HepG2 (cell line): ENCODE data around the gene TUBB. TPM values are rescaled to one million over a fixed set of nuclear protein-coding genes. Genes with fewer than 3 reads are reported as not detected.
A peak's percentile ranks its signal among the peaks of the same experiment; 100 is the strongest.

Experiments
- BRD4 ChIP-seq: sonication (generic); formaldehyde crosslinking; IDR thresholded peaks from 2 replicates; pipeline ENCODE4 v1.4.0; 2020; ENCODE audit warnings: missing genetic modification reagents
- CENPT ChIP-seq: sonication (generic); formaldehyde crosslinking; IDR thresholded peaks from 2 replicates; pipeline ENCODE4 v1.8.0; 2022; ENCODE audit warnings: low read depth, mild to moderate bottlenecking, moderate library complexity, missing genetic modification reagents
- KLF12 ChIP-seq: sonication (generic); formaldehyde crosslinking; IDR thresholded peaks from 2 replicates; pipeline ENCODE4 v1.4.0; 2020; ENCODE audit warnings: missing genetic modification reagents, borderline replicate concordance
- ZNF205 ChIP-seq: IDR thresholded peaks from 2 replicates; pipeline ENCODE4 v1.6.1; 2018; ENCODE audit warnings: missing biosample characterization, missing genetic modification reagents
- ZNF230 ChIP-seq: sonication (generic); formaldehyde crosslinking; IDR thresholded peaks from 2 replicates; pipeline ENCODE4 v1.4.0; 2020; ENCODE audit warnings: mild to moderate bottlenecking, missing genetic modification reagents
- ZNF30 ChIP-seq: sonication (generic); formaldehyde crosslinking; IDR thresholded peaks from 2 replicates; pipeline ENCODE4 v1.5.0; 2020; ENCODE audit warnings: mild to moderate bottlenecking, missing genetic modification reagents
- ZNF33B ChIP-seq: sonication (generic); formaldehyde crosslinking; IDR thresholded peaks from 2 replicates; pipeline ENCODE4 v1.5.1; 2020; ENCODE audit warnings: mild to moderate bottlenecking, missing genetic modification reagents
- ZNF501 ChIP-seq: sonication (generic); formaldehyde crosslinking; IDR thresholded peaks from 2 replicates; pipeline ENCODE4 v1.5.1; 2020; ENCODE audit warnings: mild to moderate bottlenecking, moderate library complexity, missing genetic modification reagents
- ZZZ3 ChIP-seq: sonication (generic); formaldehyde crosslinking; IDR thresholded peaks from 2 replicates; pipeline ENCODE4 v1.4.0; 2020; ENCODE audit warnings: missing genetic modification reagents, mild to moderate bottlenecking, borderline replicate concordance
- polyA plus RNA-seq, 8 experiments: library from polyadenylated mRNA; depleted of rRNA in 3 of 8; stranded (reverse) in 7 of 8; unstranded in 1 of 8; fragments of >200 nt; fragmentation: Illumina TruSeq in 4 of 8; extraction: Trizol in 4 of 8; gene quantifications; 2 replicates each; pipeline versions ENCODE4 v1.2.1 to v1.2.3, GENCODE V29; 2011 to 2016; ENCODE audit warnings: low read depth in 4 of 8, missing spikeins in 1 of 8, mixed read lengths in 1 of 8; ENCODE audit not compliant: insufficient read depth in 1 of 8
- total RNA-seq, 5 experiments: library from RNA; depleted of rRNA; stranded (reverse); fragments of >200 nt; fragmentation: Illumina TruSeq; extraction: Trizol; gene quantifications; 2 replicates each; pipeline ENCODE4 v1.2.3, GENCODE V29; 2016; ENCODE audit warnings: low read depth in 1 of 5
- TF ChIP-seq, protein P1 (sequence below): IDR thresholded peaks from 2 replicates; pipeline ENCODE4 v1.6.1; 2016; ENCODE audit warnings: mild to moderate bottlenecking
- TF ChIP-seq, protein P2 (sequence below): sonication (generic); formaldehyde crosslinking; IDR thresholded peaks from 2 replicates; pipeline ENCODE4 v1.5.1; 2020; ENCODE audit warnings: mild to moderate bottlenecking, missing genetic modification reagents, moderate library complexity
- TF ChIP-seq, protein P3 (sequence below): sonication (generic); formaldehyde crosslinking; IDR thresholded peaks from 2 replicates; pipeline ENCODE4 v1.8.1; 2023; ENCODE audit warnings: missing genetic modification reagents, inconsistent platforms, borderline replicate concordance
- TF ChIP-seq, protein P4 (sequence below): sonication (generic); formaldehyde crosslinking; IDR thresholded peaks from 2 replicates; pipeline ENCODE4 v1.4.0; 2020; ENCODE audit warnings: missing genetic modification reagents, low read depth, mild to moderate bottlenecking, borderline replicate concordance
- TF ChIP-seq, protein P5 (sequence below): fragments of 450-650 bp; IDR thresholded peaks from 2 replicates; pipeline ENCODE4 v1.6.1; 2017; ENCODE audit warnings: mild to moderate bottlenecking
- TF ChIP-seq, protein P6 (sequence below): sonication (generic); formaldehyde crosslinking; IDR thresholded peaks from 2 replicates; pipeline ENCODE4 v1.4.0; 2020; ENCODE audit warnings: missing genetic modification reagents
- TF ChIP-seq, protein P7 (sequence below): sonication (generic); formaldehyde crosslinking; IDR thresholded peaks from 2 replicates; pipeline ENCODE4 v1.4.0; 2020; ENCODE audit warnings: mild to moderate bottlenecking, missing genetic modification reagents

TUBB gene
- total and polyA plus RNA-seq, 2 of the 13 experiments (the other 11 are each of a cell fraction or from before 2014, with no cell fraction given), result 911 to 1,163 TPM

DNA sequence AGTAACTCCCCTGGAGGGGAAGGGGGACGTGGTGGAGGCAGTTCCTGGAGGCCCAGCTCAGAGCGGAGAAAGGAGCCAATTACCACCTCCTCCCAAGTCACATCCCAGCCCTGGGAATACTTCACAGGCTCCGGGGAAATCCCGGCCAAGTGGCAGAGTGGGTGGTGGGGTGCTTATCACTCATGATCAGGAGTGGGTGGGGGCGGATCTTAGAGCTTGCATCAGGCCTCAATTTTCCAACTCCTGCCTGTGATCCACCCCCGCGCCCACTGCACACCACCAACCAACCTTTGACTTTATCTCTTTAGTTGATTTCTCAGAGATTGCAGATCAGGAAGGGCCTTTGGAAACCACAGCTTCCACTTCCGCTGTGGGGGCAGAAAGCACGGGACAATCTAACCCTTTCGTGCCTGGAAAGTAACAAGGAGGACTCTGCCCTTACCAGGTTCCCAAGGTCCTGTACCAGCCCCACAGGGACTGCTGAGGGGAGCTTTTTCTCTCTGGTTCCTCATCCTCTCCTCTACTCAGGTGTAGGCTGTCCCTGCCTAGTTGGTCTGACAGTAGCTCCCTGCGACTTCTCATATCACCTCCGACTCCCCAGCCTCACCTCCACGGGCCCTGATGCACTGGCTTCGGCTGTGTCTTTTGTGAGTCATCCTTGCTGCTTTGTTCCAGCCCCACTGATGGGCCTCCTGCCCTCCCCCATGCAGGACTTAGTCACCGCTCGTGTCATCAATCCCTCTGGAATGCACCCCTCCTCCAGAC is 49.1 kb downstream of the TUBB start (continued):
- TF ChIP-seq, protein P1, sequence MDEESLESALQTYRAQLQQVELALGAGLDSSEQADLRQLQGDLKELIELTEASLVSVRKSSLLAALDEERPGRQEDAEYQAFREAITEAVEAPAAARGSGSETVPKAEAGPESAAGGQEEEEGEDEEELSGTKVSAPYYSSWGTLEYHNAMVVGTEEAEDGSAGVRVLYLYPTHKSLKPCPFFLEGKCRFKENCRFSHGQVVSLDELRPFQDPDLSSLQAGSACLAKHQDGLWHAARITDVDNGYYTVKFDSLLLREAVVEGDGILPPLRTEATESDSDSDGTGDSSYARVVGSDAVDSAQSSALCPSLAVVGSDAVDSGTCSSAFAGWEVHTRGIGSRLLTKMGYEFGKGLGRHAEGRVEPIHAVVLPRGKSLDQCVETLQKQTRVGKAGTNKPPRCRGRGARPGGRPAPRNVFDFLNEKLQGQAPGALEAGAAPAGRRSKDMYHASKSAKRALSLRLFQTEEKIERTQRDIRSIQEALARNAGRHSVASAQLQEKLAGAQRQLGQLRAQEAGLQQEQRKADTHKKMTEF, result peak; percentile 91
- TF ChIP-seq, protein P2, sequence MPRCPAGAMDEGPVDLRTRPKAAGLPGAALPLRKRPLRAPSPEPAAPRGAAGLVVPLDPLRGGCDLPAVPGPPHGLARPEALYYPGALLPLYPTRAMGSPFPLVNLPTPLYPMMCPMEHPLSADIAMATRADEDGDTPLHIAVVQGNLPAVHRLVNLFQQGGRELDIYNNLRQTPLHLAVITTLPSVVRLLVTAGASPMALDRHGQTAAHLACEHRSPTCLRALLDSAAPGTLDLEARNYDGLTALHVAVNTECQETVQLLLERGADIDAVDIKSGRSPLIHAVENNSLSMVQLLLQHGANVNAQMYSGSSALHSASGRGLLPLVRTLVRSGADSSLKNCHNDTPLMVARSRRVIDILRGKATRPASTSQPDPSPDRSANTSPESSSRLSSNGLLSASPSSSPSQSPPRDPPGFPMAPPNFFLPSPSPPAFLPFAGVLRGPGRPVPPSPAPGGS (CRISPR knock-in tag), result peak; percentile 84; the same call in 1 of the 2 replicates
- TF ChIP-seq, protein P3, sequence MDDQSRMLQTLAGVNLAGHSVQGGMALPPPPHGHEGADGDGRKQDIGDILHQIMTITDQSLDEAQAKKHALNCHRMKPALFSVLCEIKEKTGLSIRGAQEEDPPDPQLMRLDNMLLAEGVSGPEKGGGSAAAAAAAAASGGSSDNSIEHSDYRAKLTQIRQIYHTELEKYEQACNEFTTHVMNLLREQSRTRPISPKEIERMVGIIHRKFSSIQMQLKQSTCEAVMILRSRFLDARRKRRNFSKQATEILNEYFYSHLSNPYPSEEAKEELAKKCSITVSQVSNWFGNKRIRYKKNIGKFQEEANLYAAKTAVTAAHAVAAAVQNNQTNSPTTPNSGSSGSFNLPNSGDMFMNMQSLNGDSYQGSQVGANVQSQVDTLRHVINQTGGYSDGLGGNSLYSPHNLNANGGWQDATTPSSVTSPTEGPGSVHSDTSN (CRISPR knock-in tag), result no peak
- no peak for TF ChIP-seq CENPT
- TF ChIP-seq ZNF33B (CRISPR knock-in tag), result 0 out of 2 replicates have a peak, but pooled peaks have one; percentile 29
- no peak for TF ChIP-seq KLF12 (CRISPR knock-in tag)
- TF ChIP-seq, protein P4, sequence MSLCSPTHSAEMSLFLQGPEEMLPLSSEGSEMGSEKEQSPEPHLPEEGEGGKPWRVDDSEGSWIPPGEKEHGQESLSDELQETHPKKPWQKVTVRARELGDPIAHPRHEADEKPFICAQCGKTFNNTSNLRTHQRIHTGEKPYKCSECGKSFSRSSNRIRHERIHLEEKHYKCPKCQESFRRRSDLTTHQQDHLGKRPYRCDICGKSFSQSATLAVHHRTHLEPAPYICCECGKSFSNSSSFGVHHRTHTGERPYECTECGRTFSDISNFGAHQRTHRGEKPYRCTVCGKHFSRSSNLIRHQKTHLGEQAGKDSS (CRISPR knock-in tag), result peak; percentile 90; the same call in 1 of the 2 replicates
- no peak for TF ChIP-seq ZZZ3 (CRISPR knock-in tag)
- TF ChIP-seq ZNF30 (CRISPR knock-in tag), result no peak
- peak; percentile 98 for TF ChIP-seq BRD4 (CRISPR knock-in tag)
- TF ChIP-seq ZNF501 (CRISPR knock-in tag), result peak; percentile 47; the same call in 1 of the 2 replicates
- TF ChIP-seq, protein P5, sequence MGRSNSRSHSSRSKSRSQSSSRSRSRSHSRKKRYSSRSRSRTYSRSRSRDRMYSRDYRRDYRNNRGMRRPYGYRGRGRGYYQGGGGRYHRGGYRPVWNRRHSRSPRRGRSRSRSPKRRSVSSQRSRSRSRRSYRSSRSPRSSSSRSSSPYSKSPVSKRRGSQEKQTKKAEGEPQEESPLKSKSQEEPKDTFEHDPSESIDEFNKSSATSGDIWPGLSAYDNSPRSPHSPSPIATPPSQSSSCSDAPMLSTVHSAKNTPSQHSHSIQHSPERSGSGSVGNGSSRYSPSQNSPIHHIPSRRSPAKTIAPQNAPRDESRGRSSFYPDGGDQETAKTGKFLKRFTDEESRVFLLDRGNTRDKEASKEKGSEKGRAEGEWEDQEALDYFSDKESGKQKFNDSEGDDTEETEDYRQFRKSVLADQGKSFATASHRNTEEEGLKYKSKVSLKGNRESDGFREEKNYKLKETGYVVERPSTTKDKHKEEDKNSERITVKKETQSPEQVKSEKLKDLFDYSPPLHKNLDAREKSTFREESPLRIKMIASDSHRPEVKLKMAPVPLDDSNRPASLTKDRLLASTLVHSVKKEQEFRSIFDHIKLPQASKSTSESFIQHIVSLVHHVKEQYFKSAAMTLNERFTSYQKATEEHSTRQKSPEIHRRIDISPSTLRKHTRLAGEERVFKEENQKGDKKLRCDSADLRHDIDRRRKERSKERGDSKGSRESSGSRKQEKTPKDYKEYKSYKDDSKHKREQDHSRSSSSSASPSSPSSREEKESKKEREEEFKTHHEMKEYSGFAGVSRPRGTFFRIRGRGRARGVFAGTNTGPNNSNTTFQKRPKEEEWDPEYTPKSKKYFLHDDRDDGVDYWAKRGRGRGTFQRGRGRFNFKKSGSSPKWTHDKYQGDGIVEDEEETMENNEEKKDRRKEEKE, result no peak
- TF ChIP-seq ZNF230, result no peak; the same call in none of the 2 replicates
- TF ChIP-seq, protein P6, sequence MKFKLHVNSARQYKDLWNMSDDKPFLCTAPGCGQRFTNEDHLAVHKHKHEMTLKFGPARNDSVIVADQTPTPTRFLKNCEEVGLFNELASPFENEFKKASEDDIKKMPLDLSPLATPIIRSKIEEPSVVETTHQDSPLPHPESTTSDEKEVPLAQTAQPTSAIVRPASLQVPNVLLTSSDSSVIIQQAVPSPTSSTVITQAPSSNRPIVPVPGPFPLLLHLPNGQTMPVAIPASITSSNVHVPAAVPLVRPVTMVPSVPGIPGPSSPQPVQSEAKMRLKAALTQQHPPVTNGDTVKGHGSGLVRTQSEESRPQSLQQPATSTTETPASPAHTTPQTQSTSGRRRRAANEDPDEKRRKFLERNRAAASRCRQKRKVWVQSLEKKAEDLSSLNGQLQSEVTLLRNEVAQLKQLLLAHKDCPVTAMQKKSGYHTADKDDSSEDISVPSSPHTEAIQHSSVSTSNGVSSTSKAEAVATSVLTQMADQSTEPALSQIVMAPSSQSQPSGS (CRISPR knock-in tag), result peak; percentile 66; the same call in 1 of the 2 replicates
- TF ChIP-seq ZNF205 (CRISPR knock-in tag), result peak; percentile 53
- TF ChIP-seq, protein P7, sequence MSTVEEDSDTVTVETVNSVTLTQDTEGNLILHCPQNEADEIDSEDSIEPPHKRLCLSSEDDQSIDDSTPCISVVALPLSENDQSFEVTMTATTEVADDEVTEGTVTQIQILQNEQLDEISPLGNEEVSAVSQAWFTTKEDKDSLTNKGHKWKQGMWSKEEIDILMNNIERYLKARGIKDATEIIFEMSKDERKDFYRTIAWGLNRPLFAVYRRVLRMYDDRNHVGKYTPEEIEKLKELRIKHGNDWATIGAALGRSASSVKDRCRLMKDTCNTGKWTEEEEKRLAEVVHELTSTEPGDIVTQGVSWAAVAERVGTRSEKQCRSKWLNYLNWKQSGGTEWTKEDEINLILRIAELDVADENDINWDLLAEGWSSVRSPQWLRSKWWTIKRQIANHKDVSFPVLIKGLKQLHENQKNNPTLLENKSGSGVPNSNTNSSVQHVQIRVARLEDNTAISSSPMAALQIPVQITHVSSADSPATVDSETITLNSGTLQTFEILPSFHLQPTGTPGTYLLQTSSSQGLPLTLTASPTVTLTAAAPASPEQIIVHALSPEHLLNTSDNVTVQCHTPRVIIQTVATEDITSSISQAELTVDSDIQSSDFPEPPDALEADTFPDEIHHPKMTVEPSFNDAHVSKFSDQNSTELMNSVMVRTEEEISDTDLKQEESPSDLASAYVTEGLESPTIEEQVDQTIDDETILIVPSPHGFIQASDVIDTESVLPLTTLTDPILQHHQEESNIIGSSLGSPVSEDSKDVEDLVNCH (CRISPR knock-in tag), result no peak
